Mesenchymal stem cell (in vitro differentiated cells and primary cell): Measurements from ENCODE around the gene USP17L15. TPM values are rescaled to one million over a fixed set of nuclear protein-coding genes. Genes with fewer than 3 reads are reported as not detected.
"Not testable (repeated sequence)": the region's sequence is repeated elsewhere in the genome, so short reads cannot be mapped to it uniquely, and the experiment has no call there.

ENCODE experiments used
- DNase-seq: peaks from one replicate; pipeline ENCODE4 v3.0.0-alpha.2; 2013
- H2AFZ ChIP-seq: one replicate; pipeline ENCODE4 v1.6.1; 2013; ENCODE audit warnings: low read depth, mild to moderate bottlenecking, control low read depth, inconsistent platforms, low read length, moderate library complexity
- H2AK5ac ChIP-seq: 2 replicates; pipeline ENCODE4 v1.6.1; 2013; ENCODE audit warnings: low read length, moderate library complexity, mild to moderate bottlenecking, inconsistent platforms; ENCODE audit not compliant: severe bottlenecking
- H2BK120ac ChIP-seq: one replicate; pipeline ENCODE4 v1.6.1; 2013; ENCODE audit warnings: low read depth, mild to moderate bottlenecking, inconsistent platforms, low read length, moderate library complexity
- H2BK12ac ChIP-seq, 2 experiments: one replicate each; pipeline ENCODE4 v1.6.1; 2013; ENCODE audit warnings: inconsistent platforms in 2 of 2, low read length in 2 of 2, mild to moderate bottlenecking in 2 of 2, moderate library complexity in 2 of 2, control low read depth in 1 of 2
- H2BK15ac ChIP-seq: one replicate; pipeline ENCODE4 v1.6.1; 2013; ENCODE audit warnings: mild to moderate bottlenecking, low read depth, inconsistent platforms; ENCODE audit not compliant: poor library complexity, severe bottlenecking
- H2BK5ac ChIP-seq: 2 replicates; pipeline ENCODE4 v1.6.1; 2013; ENCODE audit warnings: low read depth, mild to moderate bottlenecking, low read length, control low read depth, inconsistent platforms; ENCODE audit not compliant: poor library complexity, severe bottlenecking
- H3K14ac ChIP-seq, 2 experiments: one replicate each; pipeline ENCODE4 v1.6.1; 2013; ENCODE audit warnings: inconsistent platforms in 2 of 2, low read length in 2 of 2, control low read depth in 1 of 2, mild to moderate bottlenecking in 1 of 2, moderate library complexity in 1 of 2
- H3K18ac ChIP-seq, 2 experiments: one replicate each; pipeline ENCODE4 v1.6.1; 2013; ENCODE audit warnings: inconsistent platforms in 2 of 2, low read length in 2 of 2, control low read depth in 1 of 2, low read depth in 1 of 2, mild to moderate bottlenecking in 1 of 2
- H3K23ac ChIP-seq, 2 experiments: one replicate each; pipeline ENCODE4 v1.6.1; 2013; ENCODE audit warnings: inconsistent platforms in 2 of 2, low read length in 2 of 2, mild to moderate bottlenecking in 2 of 2, moderate library complexity in 2 of 2, control low read depth in 1 of 2
- H3K27ac ChIP-seq: 2 replicates; pipeline ENCODE4 v1.5.1; 2013; ENCODE audit warnings: mild to moderate bottlenecking, moderate library complexity, low read length, control low read depth, inconsistent platforms; ENCODE audit not compliant: poor library complexity, severe bottlenecking
- H3K27me3 ChIP-seq, 2 experiments: 2 replicates each; pipeline versions ENCODE4 v1.6.1 to v1.7.0; 2013; ENCODE audit warnings: low read length in 2 of 2, mild to moderate bottlenecking in 2 of 2, moderate library complexity in 2 of 2, control low read depth in 1 of 2, inconsistent platforms in 1 of 2; ENCODE audit not compliant: control insufficient read depth in 1 of 2, insufficient read depth in 1 of 2
- H3K36me3 ChIP-seq, 2 experiments: 2 replicates each; pipeline versions ENCODE4 v1.6.1 to v1.7.0; 2013; ENCODE audit warnings: low read length in 2 of 2, control low read depth in 1 of 2, inconsistent platforms in 1 of 2, low read depth in 1 of 2, mild to moderate bottlenecking in 1 of 2; ENCODE audit not compliant: insufficient read depth in 2 of 2, control insufficient read depth in 1 of 2
- H3K4ac ChIP-seq, 2 experiments: one replicate each; pipeline ENCODE4 v1.6.1; 2013; ENCODE audit warnings: inconsistent platforms in 2 of 2, low read length in 2 of 2, mild to moderate bottlenecking in 2 of 2, moderate library complexity in 2 of 2, control low read depth in 1 of 2, low read depth in 1 of 2
- H3K4me1 ChIP-seq: 2 replicates; pipeline ENCODE4 v1.6.1; 2013; ENCODE audit warnings: low read depth, low read length, control low read depth; ENCODE audit not compliant: control insufficient read depth, insufficient read depth
- H3K4me2 ChIP-seq: 2 replicates; pipeline ENCODE4 v1.6.1; 2013; ENCODE audit warnings: low read length, mild to moderate bottlenecking, inconsistent platforms; ENCODE audit not compliant: poor library complexity, severe bottlenecking
- H3K4me3 ChIP-seq, 2 experiments: 2 replicates each; pipeline versions ENCODE4 v1.5.1 to v1.7.0; 2013; ENCODE audit warnings: low read length in 2 of 2, mild to moderate bottlenecking in 2 of 2, control low read depth in 1 of 2, low read depth in 1 of 2; ENCODE audit not compliant: insufficient read depth in 1 of 2
- H3K79me1 ChIP-seq: replicated peaks from 2 replicates; pipeline ENCODE4 v1.6.1; 2013; ENCODE audit warnings: mild to moderate bottlenecking, control low read depth, low read length, inconsistent platforms; ENCODE audit not compliant: poor library complexity, severe bottlenecking
- H3K9ac ChIP-seq: 2 replicates; pipeline ENCODE4 v1.7.0; 2013; ENCODE audit warnings: mild to moderate bottlenecking, low read length, moderate library complexity
- H3K9me3 ChIP-seq: 2 replicates; pipeline ENCODE4 v1.7.0; 2013; ENCODE audit warnings: mild to moderate bottlenecking, low read length; ENCODE audit not compliant: control insufficient read depth
- H4K8ac ChIP-seq: one replicate; pipeline ENCODE4 v1.6.1; 2013; ENCODE audit warnings: inconsistent platforms, mild to moderate bottlenecking, low read length, moderate library complexity
- H4K91ac ChIP-seq: one replicate; pipeline ENCODE4 v1.6.1; 2013; ENCODE audit warnings: mild to moderate bottlenecking, low read length, inconsistent platforms
- WGBS: methylation state at CpG from one replicate; pipeline ENCODE4 v1.1.7; 2013; ENCODE audit warnings: mixed read lengths; 5-methylcytosine and 5-hydroxymethylcytosine counted together
- polyA plus RNA-seq, 2 experiments: library from polyadenylated mRNA; stranded (reverse); fragments of 200-250 nt; gene quantifications; one replicate each; pipeline ENCODE4 v1.2.3, GENCODE V29; 2013

The USP17L15 gene, protein sequence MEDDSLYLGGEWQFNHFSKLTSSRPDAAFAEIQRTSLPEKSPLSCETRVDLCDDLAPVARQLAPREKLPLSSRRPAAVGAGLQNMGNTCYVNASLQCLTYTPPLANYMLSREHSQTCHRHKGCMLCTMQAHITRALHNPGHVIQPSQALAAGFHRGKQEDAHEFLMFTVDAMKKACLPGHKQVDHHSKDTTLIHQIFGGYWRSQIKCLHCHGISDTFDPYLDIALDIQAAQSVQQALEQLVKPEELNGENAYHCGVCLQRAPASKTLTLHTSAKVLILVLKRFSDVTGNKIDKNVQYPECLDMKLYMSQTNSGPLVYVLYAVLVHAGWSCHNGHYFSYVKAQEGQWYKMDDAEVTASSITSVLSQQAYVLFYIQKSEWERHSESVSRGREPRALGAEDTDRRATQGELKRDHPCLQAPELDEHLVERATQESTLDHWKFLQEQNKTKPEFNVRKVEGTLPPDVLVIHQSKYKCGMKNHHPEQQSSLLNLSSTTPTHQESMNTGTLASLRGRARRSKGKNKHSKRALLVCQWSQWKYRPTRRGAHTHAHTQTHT
- polyA plus RNA-seq (2013, experiment 1 of 2): not detected
- not detected for polyA plus RNA-seq (2013, experiment 2 of 2)

DNA sequence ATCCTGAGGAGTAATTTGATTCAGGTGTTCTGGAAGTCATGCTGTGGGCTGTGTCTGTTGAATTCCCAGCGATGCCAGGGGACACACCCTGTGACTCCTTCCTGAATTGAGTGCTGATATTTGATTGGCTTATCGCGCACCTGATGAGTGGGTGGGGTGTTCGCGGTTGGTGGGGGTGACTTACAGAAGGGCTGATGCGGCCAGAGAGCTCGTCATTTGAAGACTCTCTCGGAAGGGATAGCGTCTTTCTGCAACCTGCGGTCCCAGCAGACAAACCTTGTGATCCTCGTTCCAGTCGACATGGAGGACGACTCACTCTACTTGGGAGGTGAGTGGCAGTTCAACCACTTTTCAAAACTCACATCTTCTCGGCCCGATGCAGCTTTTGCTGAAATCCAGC, at the start of gene USP17L15:
Gene USP17L15 (plus strand): TSS at position 301 of the 400 bp plus-strand sequence. CDS start 0 bp downstream, at position 301.
- not testable (repeated sequence) for H2AK5ac ChIP-seq, H2BK120ac ChIP-seq, H3K18ac ChIP-seq, H4K8ac ChIP-seq, H3K27me3 ChIP-seq, H2BK12ac ChIP-seq, DNase-seq, H3K9ac ChIP-seq, H3K36me3 ChIP-seq, H4K91ac ChIP-seq, H3K4me3 ChIP-seq, H3K4ac ChIP-seq, H2BK5ac ChIP-seq, H3K14ac ChIP-seq, H3K4me2 ChIP-seq, H2BK15ac ChIP-seq, H3K4me1 ChIP-seq, H2AFZ ChIP-seq, H3K9me3 ChIP-seq, H3K23ac ChIP-seq, H3K27ac ChIP-seq, H3K79me1 ChIP-seq
- no CpG with 5 or more reads among the region's 15 CpGs for WGBS

DNA sequence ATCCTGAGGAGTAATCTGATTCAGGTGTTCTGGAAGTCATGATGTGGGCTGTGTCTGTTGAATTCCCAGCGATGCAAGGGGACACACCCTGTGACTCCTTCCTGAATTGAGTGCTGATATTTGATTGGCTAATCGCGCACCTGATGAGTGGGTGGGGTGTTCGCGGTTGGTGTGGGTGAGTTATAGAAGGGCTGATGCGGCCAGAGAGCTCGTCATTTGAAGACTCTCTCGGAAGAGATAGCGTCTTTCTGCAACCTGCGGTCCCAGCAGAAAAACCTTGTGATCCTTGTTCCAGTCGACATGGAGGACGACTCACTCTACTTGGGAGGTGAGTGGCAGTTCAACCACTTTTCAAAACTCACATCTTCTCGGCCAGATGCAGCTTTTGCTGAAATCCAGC, 23.8 kb upstream of the USP17L15 start, which contains the start of gene USP17L10:
Gene USP17L10 (plus strand): TSS at position 301 of the 400 bp plus-strand sequence. CDS start 0 bp downstream, at position 301.
- not testable (repeated sequence) for H3K4me1 ChIP-seq, H2AFZ ChIP-seq, H3K27me3 ChIP-seq, H2BK120ac ChIP-seq, H2BK15ac ChIP-seq, H4K8ac ChIP-seq, H3K79me1 ChIP-seq, H3K9me3 ChIP-seq, DNase-seq, H3K27ac ChIP-seq, H3K4ac ChIP-seq, H3K4me3 ChIP-seq, H3K36me3 ChIP-seq, H2AK5ac ChIP-seq, H3K18ac ChIP-seq, H3K4me2 ChIP-seq, H2BK5ac ChIP-seq, H2BK12ac ChIP-seq, H3K9ac ChIP-seq, H3K23ac ChIP-seq, H3K14ac ChIP-seq, H4K91ac ChIP-seq
- WGBS: 100% methylated on average over 1 of the region's 13 CpGs

DNA sequence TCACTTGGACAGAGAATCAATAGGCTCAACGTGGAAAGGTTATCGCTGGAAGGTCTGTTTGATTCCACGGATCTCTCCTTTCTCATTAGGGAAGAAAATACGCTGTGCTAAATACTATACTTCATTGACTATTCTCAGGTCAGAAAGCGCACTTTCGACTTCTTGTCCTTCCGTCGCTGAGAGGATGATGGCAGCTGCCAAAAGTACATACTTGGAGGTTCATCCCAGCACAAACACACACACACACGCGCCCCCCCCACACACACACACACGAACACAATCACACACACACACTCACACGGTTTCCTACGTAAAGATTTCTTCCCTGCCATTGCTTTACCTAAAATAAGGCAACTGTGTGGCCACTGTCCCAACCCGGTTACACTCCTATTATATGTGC, 19.5 kb upstream of the USP17L15 start:
- H3K14ac ChIP-seq: not testable (repeated sequence)

DNA sequence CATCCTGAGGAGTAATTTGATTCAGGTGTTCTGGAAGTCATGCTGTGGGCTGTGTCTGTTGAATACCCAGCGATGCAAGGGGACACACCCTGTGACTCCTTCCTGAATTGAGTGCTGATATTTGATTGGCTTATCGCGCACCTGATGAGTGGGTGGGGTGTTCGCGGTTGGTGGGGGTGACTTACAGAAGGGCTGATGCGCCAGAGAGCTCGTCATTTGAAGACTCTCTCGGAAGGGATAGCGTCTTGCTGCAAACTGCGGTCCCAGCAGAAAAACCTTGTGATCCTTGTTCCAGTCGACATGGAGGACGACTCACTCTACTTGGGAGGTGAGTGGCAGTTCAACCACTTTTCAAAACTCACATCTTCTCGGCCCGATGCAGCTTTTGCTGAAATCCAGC, 19.1 kb upstream of the USP17L15 start, which contains the start of gene USP17L11:
Gene USP17L11 (plus strand): TSS at position 301 of the 400 bp plus-strand sequence. CDS start 0 bp downstream, at position 301.
- H3K27ac ChIP-seq, DNase-seq, H3K23ac ChIP-seq, H3K9ac ChIP-seq, H4K91ac ChIP-seq, H3K9me3 ChIP-seq, H3K4me3 ChIP-seq, H3K27me3 ChIP-seq, H2AK5ac ChIP-seq, H3K36me3 ChIP-seq, H2BK12ac ChIP-seq, H2BK15ac ChIP-seq, H3K4ac ChIP-seq, H4K8ac ChIP-seq, H3K4me2 ChIP-seq, H2AFZ ChIP-seq, H3K79me1 ChIP-seq, H3K18ac ChIP-seq, H3K4me1 ChIP-seq, H2BK120ac ChIP-seq, H3K14ac ChIP-seq, H2BK5ac ChIP-seq: not testable (repeated sequence)
- no CpG with 5 or more reads among the region's 14 CpGs for WGBS

More for the DNA sequence above, 19.5 kb upstream of the USP17L15 start:
- not testable (repeated sequence) for H3K4ac ChIP-seq, H4K91ac ChIP-seq, H2BK120ac ChIP-seq, H4K8ac ChIP-seq, H3K27ac ChIP-seq, H2BK12ac ChIP-seq, H2AK5ac ChIP-seq, H3K79me1 ChIP-seq, H3K9ac ChIP-seq, H3K9me3 ChIP-seq, H2AFZ ChIP-seq, H3K4me3 ChIP-seq, H3K27me3 ChIP-seq, H3K23ac ChIP-seq, H2BK15ac ChIP-seq, H3K36me3 ChIP-seq, H3K4me2 ChIP-seq, H3K18ac ChIP-seq, H3K4me1 ChIP-seq, H2BK5ac ChIP-seq, DNase-seq
- 92% methylated on average over 8 of the region's 14 CpGs for WGBS
